Keratinocyte (primary cell): Measurements from ENCODE around the gene PRKN.

Source experiments
- EZH2 ChIP-seq: IDR thresholded peaks from one replicate; pipeline ENCODE4 v1.6.1; 2012; ENCODE audit warnings: inconsistent platforms, mild to moderate bottlenecking, low read length, moderate library complexity
- TF ChIP-seq, protein P1 (sequence below), 3 experiments: IDR thresholded peaks in 1 of 3; conservative IDR thresholded peaks in 1 of 3; optimal IDR thresholded peaks in 1 of 3; 2 replicates in 2 of 3; 3 replicates in 1 of 3; pipeline versions ENCODE3 to v1.5.1; 2011; ENCODE audit warnings: low read length in 3 of 3, mild to moderate bottlenecking in 3 of 3, moderate library complexity in 2 of 3, control low read depth in 1 of 3, inconsistent platforms in 1 of 3; ENCODE audit not compliant: insufficient read depth in 2 of 3; ENCODE audit errors: extremely low read depth in 1 of 3

DNA sequence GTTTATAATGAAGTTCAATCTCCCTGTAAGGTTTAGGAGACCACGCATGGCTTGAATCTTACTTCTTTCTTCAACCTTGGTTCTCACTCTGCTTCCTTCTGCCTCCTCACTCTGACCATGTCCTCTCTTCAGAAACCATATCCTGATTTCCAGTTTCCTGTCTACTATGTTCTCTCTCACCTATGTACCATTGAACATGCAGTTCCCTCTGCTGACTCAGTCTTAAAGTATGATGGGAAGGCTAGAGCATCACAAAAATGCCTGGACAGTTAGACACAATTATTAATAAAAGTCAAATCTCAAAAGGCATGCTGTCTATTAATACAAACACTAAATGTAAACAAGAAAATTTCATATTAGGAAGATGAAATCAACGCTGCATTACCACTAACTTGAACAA is 151.6 kb downstream of the PRKN start:
- TF ChIP-seq, protein P1, sequence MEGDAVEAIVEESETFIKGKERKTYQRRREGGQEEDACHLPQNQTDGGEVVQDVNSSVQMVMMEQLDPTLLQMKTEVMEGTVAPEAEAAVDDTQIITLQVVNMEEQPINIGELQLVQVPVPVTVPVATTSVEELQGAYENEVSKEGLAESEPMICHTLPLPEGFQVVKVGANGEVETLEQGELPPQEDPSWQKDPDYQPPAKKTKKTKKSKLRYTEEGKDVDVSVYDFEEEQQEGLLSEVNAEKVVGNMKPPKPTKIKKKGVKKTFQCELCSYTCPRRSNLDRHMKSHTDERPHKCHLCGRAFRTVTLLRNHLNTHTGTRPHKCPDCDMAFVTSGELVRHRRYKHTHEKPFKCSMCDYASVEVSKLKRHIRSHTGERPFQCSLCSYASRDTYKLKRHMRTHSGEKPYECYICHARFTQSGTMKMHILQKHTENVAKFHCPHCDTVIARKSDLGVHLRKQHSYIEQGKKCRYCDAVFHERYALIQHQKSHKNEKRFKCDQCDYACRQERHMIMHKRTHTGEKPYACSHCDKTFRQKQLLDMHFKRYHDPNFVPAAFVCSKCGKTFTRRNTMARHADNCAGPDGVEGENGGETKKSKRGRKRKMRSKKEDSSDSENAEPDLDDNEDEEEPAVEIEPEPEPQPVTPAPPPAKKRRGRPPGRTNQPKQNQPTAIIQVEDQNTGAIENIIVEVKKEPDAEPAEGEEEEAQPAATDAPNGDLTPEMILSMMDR (optimal IDR thresholded peaks at IDR 0.05 in 1 of 3, IDR thresholded peaks at IDR 0.05 in 1 of 3, conservative IDR thresholded peaks at IDR 0.05 in 1 of 3; ENCODE audit: extremely low read depth in 1 of 3, insufficient read depth in 2 of 3, low read length in 3 of 3): no peak
- TF ChIP-seq EZH2: no peak
